GM19467 (cell line): ENCODE measurements around the gene EFCAB13.
A peak's percentile ranks its signal among the peaks of the same experiment; 100 is the strongest.

Source experiments
- ATAC-seq: cut with Tn5 transposase; IDR thresholded peaks from one replicate; pipeline ENCODE4 v1.9.1; 2021; ENCODE audit warnings: mild to moderate bottlenecking, moderate library complexity; ENCODE audit not compliant: unreplicated experiment

Gene EFCAB13

GRCh38 chr17:47295037-47295873, 28.5 kb upstream of the EFCAB13 start:
- no peak for ATAC-seq

- ATAC-seq, result no peak
Observed at GRCh38 chr17:47295874-47296255, 27.9 kb upstream of the EFCAB13 start.

GRCh38 chr17:47297661-47298400, 25.9 kb upstream of the EFCAB13 start:
- ATAC-seq, result no peak

GRCh38 chr17:47298712-47299111, 25.0 kb upstream of the EFCAB13 start:
- ATAC-seq, result no peak

GRCh38 chr17:47299239-47299910, 24.4 kb upstream of the EFCAB13 start:
- ATAC-seq, result no peak

- no peak for ATAC-seq
Observed at GRCh38 chr17:47300718-47301117, 23.0 kb upstream of the EFCAB13 start.

GRCh38 chr17:47301161-47301560, 22.6 kb upstream of the EFCAB13 start:
- ATAC-seq, result no peak

- no peak for ATAC-seq
Observed at GRCh38 chr17:47301831-47302230, 21.9 kb upstream of the EFCAB13 start.

- no peak for ATAC-seq
Observed at GRCh38 chr17:47304186-47304585, 19.6 kb upstream of the EFCAB13 start.

- ATAC-seq, result no peak
Observed at GRCh38 chr17:47305302-47305923, 18.3 kb upstream of the EFCAB13 start.

- no peak for ATAC-seq
Observed at GRCh38 chr17:47310186-47310733, 13.5 kb upstream of the EFCAB13 start.

- ATAC-seq, result no peak
Observed at GRCh38 chr17:47311420-47311819, 12.3 kb upstream of the EFCAB13 start.

- ATAC-seq, result no peak
Observed at GRCh38 chr17:47315451-47316266, 8.1 kb upstream of the EFCAB13 start.

GRCh38 chr17:47316311-47316710, 7.4 kb upstream of the EFCAB13 start:
- no peak for ATAC-seq

GRCh38 chr17:47317119-47317518, 6.6 kb upstream of the EFCAB13 start:
- ATAC-seq, result no peak

- ATAC-seq, result no peak
Observed at GRCh38 chr17:47318197-47318918, 5.4 kb upstream of the EFCAB13 start.

GRCh38 chr17:47320879-47321502, 2.8 kb upstream of the EFCAB13 start:
- ATAC-seq, result no peak

- peak; percentile 32 for ATAC-seq
Observed at GRCh38 chr17:47324224-47325020, 667 bp downstream of the EFCAB13 start.
